Hepatocyte (in vitro differentiated cells): ENCODE measurements around the gene NDUFA11. TPM values are rescaled to one million over a fixed set of nuclear protein-coding genes. Genes with fewer than 3 reads are reported as not detected.

Source experiments
- DNase-seq: peaks from one replicate; pipeline ENCODE4 v3.0.0-alpha.2; 2016; ENCODE audit warnings: low spot score
- H2AFZ ChIP-seq: fragments of 200-600 bp; sonication (generic); 2 replicates; pipeline ENCODE4 v1.6.0; 2016; ENCODE audit warnings: antibody characterized with exemption, mild to moderate bottlenecking
- H3K27ac ChIP-seq: fragments of 200-600 bp; sonication (generic); 2 replicates; pipeline ENCODE4 v1.5.1; 2016; ENCODE audit warnings: mild to moderate bottlenecking
- H3K27me3 ChIP-seq: fragments of 200-600 bp; sonication (generic); 2 replicates; pipeline ENCODE4 v1.6.1; 2016
- H3K36me3 ChIP-seq: fragments of 200-600 bp; sonication (generic); replicated peaks from 2 replicates; pipeline ENCODE4 v1.5.1; 2016; ENCODE audit warnings: low read depth; ENCODE audit not compliant: insufficient read depth
- H3K4me1 ChIP-seq: fragments of 200-600 bp; sonication (generic); 2 replicates; pipeline ENCODE4 v1.5.1; 2016; ENCODE audit warnings: mild to moderate bottlenecking, moderate library complexity; ENCODE audit not compliant: insufficient read depth
- H3K4me2 ChIP-seq: fragments of 200-600 bp; sonication (generic); 2 replicates; pipeline ENCODE4 v1.6.0; 2016
- H3K4me3 ChIP-seq: fragments of 200-600 bp; sonication (generic); 2 replicates; pipeline ENCODE4 v1.5.1; 2016; ENCODE audit warnings: mild to moderate bottlenecking
- H3K79me2 ChIP-seq: fragments of 200-600 bp; sonication (generic); 2 replicates; pipeline ENCODE4 v1.6.0; 2017; ENCODE audit warnings: mild to moderate bottlenecking
- H3K9me2 ChIP-seq: fragments of 200-600 bp; sonication (generic); replicated peaks from 2 replicates; pipeline ENCODE4 v1.6.0; 2017; ENCODE audit warnings: mild to moderate bottlenecking; ENCODE audit not compliant: insufficient read depth
- H3K9me3 ChIP-seq: fragments of 200-600 bp; sonication (generic); 2 replicates; pipeline ENCODE4 v1.5.1; 2016; ENCODE audit warnings: low read depth, mild to moderate bottlenecking
- H4K20me1 ChIP-seq: fragments of 200-600 bp; sonication (generic); 2 replicates; pipeline ENCODE4 v1.6.0; 2016; ENCODE audit warnings: mild to moderate bottlenecking; ENCODE audit not compliant: insufficient read depth, poor library complexity, severe bottlenecking
- CTCF ChIP-seq: fragments of 200-600 bp; sonication (generic); IDR thresholded peaks from 2 replicates; pipeline ENCODE4 v1.5.1; 2016; ENCODE audit warnings: antibody characterized with exemption, mild to moderate bottlenecking; ENCODE audit not compliant: poor library complexity
- EZH2 ChIP-seq: fragments of 200-600 bp; sonication (generic); IDR thresholded peaks from 2 replicates; pipeline ENCODE4 v1.6.1; 2016; ENCODE audit warnings: antibody characterized with exemption, mild to moderate bottlenecking, borderline replicate concordance
- EZH2phosphoT487 ChIP-seq: fragments of 200-600 bp; sonication (generic); IDR thresholded peaks from one replicate; pipeline ENCODE4 v1.6.1; 2018; ENCODE audit warnings: antibody characterized with exemption, mild to moderate bottlenecking, low read depth, moderate library complexity; ENCODE audit not compliant: unreplicated experiment, severe bottlenecking
- WGBS: methylation state at CpG from one replicate; pipeline ENCODE4 v1.1.6; 2016; ENCODE audit warnings: low lambda C conversion rate; ENCODE audit errors: missing lambda C conversion rate; 5-methylcytosine and 5-hydroxymethylcytosine counted together
- polyA plus RNA-seq: library from polyadenylated mRNA; unstranded; fragments of >200 nt; fragmentation: Nextera tagmentation; extraction: Ambion mirVana; gene quantifications from 2 replicates; pipeline ENCODE4 v1.2.1, GENCODE V29; 2016
- total RNA-seq: library from RNA; depleted of rRNA; stranded (reverse); fragments of >200 nt; gene quantifications from 2 replicates; pipeline ENCODE4 v1.2.3, GENCODE V29; 2014

NDUFA11 gene
- total and polyA plus RNA-seq, 2 experiments from 2014 or later, result 158 to 441 TPM

- no peak for DNase-seq
- Histone ChIP-seq H3K27me3 (no peaks in the 10 kb centered on the region), H3K36me3 (no peaks in the 10 kb centered on the region), H4K20me1 (no peaks in the 10 kb centered on the region), H2AFZ (no peak overlapping the region), H3K4me1 (peaks cover 15% of the 10 kb centered on the region), H3K4me3 (no peak overlapping the region), H3K27ac (no peak overlapping the region), H3K9me2 (no peaks in the 10 kb centered on the region), H3K79me2 (no peaks in the 10 kb centered on the region), H3K4me2 (no peak overlapping the region), H3K9me3 (no peaks in the 10 kb centered on the region)
- TF ChIP-seq EZH2phosphoT487 (no peak), EZH2 (no peak), CTCF (no peak)
- 79% methylated on average over 9 of the region's 9 CpGs for WGBS
Measured at GRCh38 chr19:5882421-5882968, 21.1 kb downstream of the NDUFA11 start.

- Histone ChIP-seq H3K9me3 (no peaks in the 10 kb centered on the region), H3K27ac (no peak overlapping the region), H3K4me3 (no peak overlapping the region), H2AFZ (no peak overlapping the region), H3K27me3 (no peaks in the 10 kb centered on the region), H3K4me2 (no peak overlapping the region), H4K20me1 (no peaks in the 10 kb centered on the region), H3K79me2 (no peaks in the 10 kb centered on the region), H3K4me1 (peaks cover 15% of the 10 kb centered on the region), H3K9me2 (no peaks in the 10 kb centered on the region), H3K36me3 (no peaks in the 10 kb centered on the region)
- WGBS, result 72% methylated on average over 19 of the region's 19 CpGs
- TF ChIP-seq CTCF (no peak), EZH2phosphoT487 (no peak), EZH2 (no peak)
- DNase-seq, result no peak
Measured at GRCh38 chr19:5881543-5882299, 21.9 kb downstream of the NDUFA11 start.

- no peak overlapping the region for H3K4me3 ChIP-seq
- DNase-seq, result peak; percentile 84
- no peaks in the 10 kb centered on the region for H3K79me2 ChIP-seq
- H3K36me3 ChIP-seq, result no peaks in the 10 kb centered on the region
- WGBS, result 19% methylated on average over 14 of the region's 15 CpGs
- H2AFZ ChIP-seq, result no peak overlapping the region
- peak overlapping the region; percentile 55 for H3K27ac ChIP-seq
- no peaks in the 10 kb centered on the region for H3K9me3 ChIP-seq
- H3K4me2 ChIP-seq, result peak overlapping the region; percentile 66
- TF ChIP-seq EZH2 (no peak), EZH2phosphoT487 (no peak), CTCF (no peak)
- H4K20me1 ChIP-seq, result no peaks in the 10 kb centered on the region
- H3K9me2 ChIP-seq, result no peaks in the 10 kb centered on the region
- peaks cover 15% of the 10 kb centered on the region for H3K4me1 ChIP-seq
- H3K27me3 ChIP-seq, result no peaks in the 10 kb centered on the region
Measured at GRCh38 chr19:5880604-5881078, 22.9 kb downstream of the NDUFA11 start.
